ENCODE data around the gene BRPF1.
"Not testable (repeated sequence)": the region's sequence is repeated elsewhere in the genome, so short reads cannot be mapped to it uniquely, and the experiment has no call there.

Gene BRPF1

GRCh38 chr3:9769426-9770275, 38.1 kb downstream of the BRPF1 start, which contains the start of gene CAMK1:
TSS of gene CAMK1 (minus strand) at chr3:9769947. CDS start at chr3:9767749, 2,198 bp downstream.
- DNase-seq, result peak; percentile 56

DNA sequence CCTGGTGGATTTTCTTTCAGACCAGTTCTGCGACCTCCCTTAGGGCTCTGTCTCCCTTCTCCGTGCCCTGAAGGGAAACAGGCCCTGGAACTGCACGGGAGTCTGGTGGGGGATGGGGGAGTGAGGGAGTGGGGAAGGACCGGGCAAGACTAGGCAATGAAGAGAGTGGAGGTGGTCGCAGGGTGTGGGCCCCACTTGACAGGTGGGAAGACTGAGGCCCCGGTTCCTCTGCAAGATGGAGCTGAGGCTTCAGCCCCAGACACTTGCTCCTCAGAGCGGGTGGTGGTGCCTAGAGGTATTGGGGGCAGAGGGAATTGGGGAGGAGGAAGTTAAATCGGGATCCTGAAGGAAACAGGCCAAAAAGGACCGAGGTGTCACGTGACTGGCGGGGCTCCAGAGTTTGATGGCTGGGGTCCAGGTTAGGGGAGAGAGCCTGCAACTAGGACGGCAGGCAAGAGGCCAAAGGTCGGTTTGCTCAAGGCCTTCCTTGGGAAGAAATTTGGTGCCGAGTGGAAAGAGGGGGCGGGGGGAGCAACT, 38.8 kb downstream of the BRPF1 start:
- DNase-seq, result no peak

DNA sequence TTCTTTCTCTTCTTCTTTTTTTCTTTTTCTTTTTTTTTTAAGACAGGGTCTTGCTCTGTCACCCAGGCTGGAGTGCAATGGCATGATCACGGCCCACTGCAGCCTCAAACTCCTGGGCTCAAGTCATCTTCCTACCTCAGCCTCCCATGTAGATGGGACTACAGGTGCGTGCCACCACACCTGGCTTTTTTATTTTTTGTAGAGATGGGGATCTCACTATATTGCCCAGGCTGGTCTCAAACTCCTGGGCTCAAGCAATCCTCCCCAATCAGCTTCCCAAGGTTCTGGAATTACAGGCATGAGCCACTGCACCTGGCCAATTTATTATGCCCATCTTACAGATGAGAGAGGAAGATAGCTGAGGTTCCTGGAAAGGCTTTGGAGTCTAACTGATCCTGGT, 39.5 kb downstream of the BRPF1 start:
- DNase-seq, result not testable (repeated sequence)

- no peak for DNase-seq
Measured at GRCh38 chr3:9776896-9777693, 45.6 kb downstream of the BRPF1 start.

DNA sequence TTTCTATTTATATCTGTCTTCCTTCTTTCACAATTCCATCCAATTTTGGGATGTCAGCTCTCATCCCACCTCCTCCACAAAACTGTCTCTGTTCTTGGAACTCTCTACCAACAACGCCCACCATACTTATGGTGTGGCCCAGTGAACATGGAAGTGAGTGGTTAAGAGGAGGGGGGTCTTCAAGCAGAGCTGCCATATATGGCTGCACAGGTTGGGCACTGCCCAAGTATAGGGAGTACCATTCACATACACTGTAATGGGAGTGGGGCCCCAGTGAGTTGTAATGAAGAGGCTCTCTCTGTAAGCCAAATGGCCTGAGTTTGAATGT, 46.1 kb downstream of the BRPF1 start:
- no peak for DNase-seq

DNA sequence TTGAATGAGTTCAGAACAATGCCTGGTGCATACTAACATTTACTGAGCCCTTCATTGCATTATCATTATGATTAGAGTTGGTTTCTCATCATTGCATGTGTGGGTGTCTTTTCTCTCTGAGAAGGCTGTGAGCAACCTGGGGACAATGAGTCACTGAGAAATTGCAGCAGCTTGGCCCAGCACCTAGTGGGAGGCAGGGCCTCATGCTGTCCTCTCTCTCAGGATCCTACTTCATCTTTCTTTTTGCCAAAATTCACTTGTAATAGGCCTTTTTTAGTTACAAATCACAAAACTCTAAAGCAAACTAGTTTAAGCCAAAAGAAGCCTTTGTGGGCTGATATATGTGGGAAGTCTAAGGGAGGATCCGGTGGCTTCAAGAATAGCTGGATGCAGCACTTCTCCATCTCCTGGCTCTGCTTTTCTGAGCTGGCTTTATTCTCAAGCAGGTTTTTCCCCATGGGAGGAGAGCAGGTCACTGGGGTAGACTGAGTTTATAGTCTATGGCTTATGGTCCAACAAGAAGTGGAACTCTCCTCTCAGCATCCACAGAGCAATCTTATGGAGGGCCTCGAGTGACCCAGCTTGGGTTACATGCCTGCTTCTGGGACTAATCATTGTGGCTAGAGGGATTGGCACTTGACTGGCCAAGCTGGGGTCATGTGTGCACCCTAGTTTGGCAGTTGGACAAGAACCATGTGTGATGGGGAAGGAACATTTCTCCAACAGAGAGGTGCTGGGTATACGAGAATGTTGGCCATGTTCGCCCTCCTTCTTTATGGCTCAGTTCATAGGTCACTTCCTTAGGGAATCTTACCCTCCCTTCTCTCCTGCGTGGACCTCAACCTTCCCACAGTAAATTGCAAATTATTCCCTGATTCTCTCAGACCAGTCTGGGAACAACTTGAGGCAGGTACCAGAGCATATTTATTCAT, 46.9 kb downstream of the BRPF1 start:
- no peak for DNase-seq

DNA sequence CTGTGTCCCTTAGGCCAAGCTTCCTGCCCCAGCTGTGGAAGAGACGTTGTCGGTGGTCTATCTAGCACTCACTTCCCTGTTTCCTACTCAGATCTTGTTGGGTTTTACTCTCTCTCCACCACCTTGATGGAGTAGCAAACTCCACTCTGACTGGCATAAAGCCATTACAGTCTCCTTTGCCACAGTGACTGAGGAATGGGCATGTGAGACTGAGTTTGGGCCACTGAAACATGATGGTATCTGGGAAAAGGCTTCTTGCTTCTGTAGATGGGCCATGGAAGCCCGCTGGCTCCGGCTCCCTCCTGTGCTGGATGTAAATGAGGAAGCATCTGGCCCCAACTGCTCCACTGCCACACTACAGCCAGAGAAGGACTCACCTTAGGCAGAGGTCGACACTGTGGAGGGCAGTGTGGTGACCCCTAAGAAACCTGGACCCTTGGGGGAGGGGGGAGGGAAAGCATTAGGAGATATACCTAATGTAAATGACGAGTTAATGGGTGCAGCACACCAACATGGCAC, 47.6 kb downstream of the BRPF1 start:
- no peak for DNase-seq

DNA sequence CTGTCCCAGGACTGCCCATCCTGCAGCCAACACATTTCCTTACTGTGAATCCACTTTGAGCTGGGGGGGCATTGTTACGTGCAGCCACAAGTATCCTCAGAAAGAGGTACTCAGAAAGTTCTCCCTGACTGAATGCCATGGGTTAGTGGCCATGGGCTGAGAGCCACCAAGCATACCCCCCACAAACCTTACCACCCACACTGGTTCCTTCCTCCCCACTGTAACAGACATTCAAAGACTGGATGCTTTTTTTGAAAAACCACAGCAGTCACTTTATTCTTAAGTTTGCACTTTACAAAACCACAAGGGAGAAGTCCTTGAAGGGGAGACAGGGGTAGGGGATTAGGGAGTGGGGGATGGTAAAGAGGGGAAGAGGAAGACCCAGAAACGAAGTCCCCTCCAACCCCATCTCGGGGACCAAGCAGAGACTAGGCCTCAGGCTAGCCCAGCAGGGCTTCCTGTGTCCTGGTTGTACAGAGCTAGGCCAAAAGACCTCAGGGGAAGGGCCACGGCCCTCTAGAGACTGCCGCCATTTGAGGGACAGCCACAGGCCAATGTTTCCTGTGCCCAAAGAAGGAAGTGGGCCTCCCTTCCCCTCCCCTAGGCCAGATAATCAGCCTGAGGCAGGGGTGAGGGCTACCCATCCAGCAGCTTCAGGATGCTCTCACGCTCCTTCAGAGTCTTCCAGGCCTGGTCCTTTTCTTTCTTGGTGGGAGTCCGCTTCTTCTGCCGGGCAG, 48.4 kb downstream of the BRPF1 start:
- DNase-seq, result peak; percentile 42

DNA sequence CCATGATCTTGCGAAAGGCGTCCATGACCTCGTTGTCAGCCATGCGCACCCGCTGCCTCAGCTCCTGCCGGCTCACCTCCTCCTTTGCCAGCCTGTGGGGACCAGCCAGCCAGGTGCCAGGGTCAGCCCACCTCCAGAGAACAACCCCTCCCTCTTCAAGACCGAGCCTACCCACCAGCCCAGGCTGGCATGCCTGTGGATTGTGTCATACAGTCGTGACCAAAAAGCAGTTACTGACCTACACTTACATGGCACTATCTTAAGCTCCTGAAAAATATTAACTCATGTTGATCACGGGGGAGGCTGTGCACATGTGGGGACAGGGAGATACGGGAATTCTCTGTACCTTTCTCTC, 48.9 kb downstream of the BRPF1 start:
- DNase-seq, result no peak

DNA sequence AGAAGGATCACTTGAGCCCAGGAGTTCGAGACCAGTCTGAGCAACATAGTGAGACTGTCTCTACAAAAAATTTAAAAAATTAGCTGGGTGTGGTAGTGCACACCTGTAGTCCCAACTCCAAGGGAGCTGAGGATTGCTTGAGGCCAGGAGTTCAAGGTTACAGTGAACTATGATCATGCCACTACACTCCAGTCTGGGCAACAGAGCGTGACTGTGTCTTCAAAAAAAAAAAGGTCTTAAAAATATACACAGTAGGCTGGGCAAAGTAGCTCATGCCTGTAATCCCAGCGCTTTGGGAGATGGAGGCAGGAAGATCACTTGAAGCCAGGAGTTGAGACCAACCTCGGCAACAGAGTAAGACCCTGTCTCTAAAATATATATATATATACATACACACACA, 49.4 kb downstream of the BRPF1 start:
- DNase-seq, result no peak

DNA sequence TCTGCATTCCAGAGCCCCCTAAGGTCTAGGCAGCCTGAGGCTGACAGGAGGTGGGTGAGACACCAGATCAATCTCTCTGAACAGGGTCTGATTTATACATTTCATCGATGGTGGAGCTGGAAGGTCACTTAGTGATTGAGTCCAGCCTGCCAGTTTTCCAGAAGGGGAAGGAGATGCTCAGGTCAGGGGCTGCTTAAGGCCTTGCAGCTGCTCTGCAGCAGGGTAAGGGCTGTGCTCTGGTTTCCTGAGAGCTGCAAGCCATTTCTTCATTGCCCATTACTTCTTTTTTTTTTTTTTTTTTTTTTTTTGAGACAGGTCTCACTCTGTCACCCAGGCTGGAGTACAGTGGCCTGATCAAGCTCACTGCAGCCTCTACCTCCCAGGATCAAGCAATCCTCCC, 50.0 kb downstream of the BRPF1 start:
- DNase-seq, result no peak

- DNase-seq, result no peak
Measured at GRCh38 chr3:9781978-9782603, 50.6 kb downstream of the BRPF1 start.

GRCh38 chr3:9782770-9783169, 51.2 kb downstream of the BRPF1 start:
- DNase-seq, result no peak

- no peak for DNase-seq
Measured at GRCh38 chr3:9783954-9784353, 52.4 kb downstream of the BRPF1 start.

DNA sequence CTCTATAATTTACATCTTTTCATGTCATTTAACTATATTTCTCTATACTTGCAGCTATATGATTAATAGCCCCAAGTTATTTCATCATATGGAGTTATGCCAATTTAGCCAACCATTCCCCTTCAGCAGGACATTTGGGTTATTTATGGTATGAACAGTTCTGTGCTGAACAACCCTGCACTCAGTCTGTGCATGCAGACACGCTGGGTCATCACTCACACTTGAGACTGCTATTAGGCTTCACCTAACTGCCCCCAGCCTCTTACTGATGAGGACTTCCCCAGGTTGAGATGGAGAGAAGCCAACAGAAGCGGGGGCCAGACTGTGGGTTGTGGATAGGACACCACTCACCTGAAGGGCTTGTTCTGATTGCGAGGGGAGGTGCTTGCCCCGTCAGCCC, 53.4 kb downstream of the BRPF1 start:
- DNase-seq, result no peak

DNA sequence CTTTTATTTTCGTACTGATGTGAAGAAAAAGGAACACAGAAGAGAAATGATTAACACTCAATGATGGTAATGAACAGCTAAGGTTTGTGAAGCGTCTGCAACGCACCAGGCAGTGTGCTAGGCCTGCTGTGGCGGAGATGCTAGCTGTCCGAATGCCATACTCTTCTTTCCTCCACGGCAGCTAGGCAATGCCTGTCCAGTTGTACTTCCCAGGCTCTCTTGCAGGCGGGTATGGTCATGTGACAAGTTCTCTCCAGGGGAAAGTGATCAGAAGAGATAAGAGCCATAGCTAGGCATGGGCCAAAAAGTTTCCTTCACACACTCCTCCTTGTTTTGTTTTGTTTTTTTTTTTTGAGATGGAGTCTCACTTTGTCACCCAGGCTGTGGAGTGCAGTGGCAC, 54.1 kb downstream of the BRPF1 start:
- DNase-seq, result no peak

- no peak for DNase-seq
Measured at GRCh38 chr3:9786209-9786739, 54.7 kb downstream of the BRPF1 start.

DNA sequence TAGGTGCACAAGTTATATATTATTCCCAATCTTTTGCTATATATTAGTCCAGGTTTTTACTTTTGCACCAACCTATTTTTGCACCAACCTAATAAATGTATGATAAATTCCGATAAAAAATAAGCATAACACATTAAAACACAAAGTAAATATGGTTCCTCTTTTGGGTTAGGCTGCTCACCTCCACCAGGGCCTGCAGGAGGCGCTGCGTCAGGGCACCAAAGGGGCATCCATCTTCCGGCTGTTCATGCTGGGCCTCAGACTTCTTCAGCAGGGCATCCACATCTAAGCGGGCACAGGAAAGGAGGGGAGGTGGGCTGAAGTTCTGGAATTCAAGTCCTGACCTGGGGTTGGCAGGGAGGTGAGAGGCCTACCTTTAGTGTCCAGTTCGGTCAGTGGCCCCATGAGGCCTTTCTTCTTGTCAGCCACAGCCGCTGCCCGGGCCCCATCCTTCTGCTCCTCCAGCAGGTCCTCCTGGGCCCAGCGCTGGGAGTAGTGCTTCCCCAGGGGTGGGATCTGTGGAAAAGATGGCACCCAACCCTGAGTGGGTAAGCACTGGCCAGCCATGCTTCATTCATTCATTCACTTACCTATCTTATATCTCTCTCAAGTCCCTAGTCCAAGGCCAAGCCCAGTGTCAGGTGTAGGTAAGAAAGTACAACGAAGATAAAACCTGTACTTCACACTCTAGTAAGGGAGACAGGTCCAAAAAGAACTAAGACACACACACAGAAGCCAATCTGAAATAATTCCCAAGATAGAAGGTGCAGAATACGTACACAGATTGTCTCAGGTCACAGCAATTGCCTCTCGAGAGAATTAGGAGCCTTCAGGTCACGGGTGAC, 55.5 kb downstream of the BRPF1 start:
- DNase-seq, result no peak

GRCh38 chr3:9787714-9788113, 56.2 kb downstream of the BRPF1 start:
- no peak for DNase-seq

DNA sequence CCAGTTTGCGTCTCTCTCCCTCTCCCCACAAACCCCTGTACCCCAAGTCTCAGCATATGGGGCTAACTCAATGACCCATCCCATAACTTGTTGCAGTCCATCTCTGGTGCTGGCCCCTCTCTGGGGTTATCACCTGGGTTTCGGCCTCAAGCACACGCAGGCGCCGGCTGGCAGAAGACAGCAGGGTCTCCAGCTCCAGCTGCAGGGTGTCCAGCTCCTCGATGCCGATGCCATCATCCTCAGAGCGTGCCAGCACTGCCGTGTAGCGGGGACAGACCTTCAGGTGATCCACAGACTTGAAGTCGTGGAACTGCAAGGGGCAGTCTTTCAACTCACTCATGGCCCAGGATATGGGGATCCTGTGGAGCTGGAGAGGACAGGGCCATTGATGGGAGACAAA, 59.6 kb downstream of the BRPF1 start:
- DNase-seq, result no peak

Measured in CD4-positive, alpha-beta T cell treated with Interferon gamma for 1 hour (primary cell).